ENCODE results near the gene TMPRSS11A.

The TMPRSS11A gene

GRCh38 chr4:67861513-67861912, 101.8 kb downstream of the TMPRSS11A start:
- DNase-seq = no peak

Measured in NCI-H2029 treated with DMSO at 0.1 percent for 48 hours (cell line).